H1 (cell line): Measurements from ENCODE around the gene CRTC2. TPM values are rescaled to one million over a fixed set of nuclear protein-coding genes. Genes with fewer than 3 reads are reported as not detected.

Source experiments
- CTCF ChIA-PET: fragments of 300-600 bp; sonication (Branson Sonifier 250); formaldehyde crosslinking; loops from one replicate; lab custom pipeline; 2021; ENCODE audit not compliant: partially characterized antibody; lab: Charles Lee
- POLR2A ChIA-PET: fragments of 300-600 bp; sonication (Branson Sonifier 250); formaldehyde crosslinking; loops from one replicate; lab custom pipeline; 2021; ENCODE audit warnings: inconsistent platforms; ENCODE audit not compliant: partially characterized antibody; lab: Charles Lee
- DNase-seq, 2 experiments: peaks; one replicate each; pipeline versions ENCODE4 v3.0.0 to v3.0.0-alpha.2; 2010 to 2022; ENCODE audit warnings: low spot score in 2 of 2, low read depth in 1 of 2, mixed read lengths in 1 of 2
- FAIRE-seq: peaks from 2 replicates; lab custom pipeline; 2011; peaks lifted over from hg19 to GRCh38; lab: Jason Lieb, UNC
- H2AFZ ChIP-seq: 2 replicates; pipeline ENCODE4 v1.8.1; 2012; ENCODE audit warnings: low read length, inconsistent platforms
- H2AK5ac ChIP-seq: 2 replicates; pipeline ENCODE4 v1.6.1; 2013; ENCODE audit warnings: low read depth, low read length
- H2BK120ac ChIP-seq: replicated peaks from 2 replicates; pipeline ENCODE3; 2013; ENCODE audit warnings: low read depth, low read length, inconsistent platforms
- H2BK12ac ChIP-seq: 2 replicates; pipeline ENCODE4 v1.6.1; 2013; ENCODE audit warnings: low read depth, low read length
- H2BK15ac ChIP-seq: 2 replicates; pipeline ENCODE4 v1.6.1; 2013; ENCODE audit warnings: low read length
- H2BK20ac ChIP-seq: 2 replicates; pipeline ENCODE4 v1.6.1; 2013; ENCODE audit warnings: low read length
- H2BK5ac ChIP-seq: 2 replicates; pipeline ENCODE4 v1.6.1; 2013; ENCODE audit warnings: low read depth, low read length
- H3K14ac ChIP-seq: 2 replicates; pipeline ENCODE4 v1.6.1; 2013; ENCODE audit warnings: inconsistent platforms; ENCODE audit not compliant: insufficient read length
- H3K18ac ChIP-seq: 2 replicates; pipeline ENCODE4 v1.6.1; 2013; ENCODE audit warnings: low read length; ENCODE audit errors: extremely low read depth
- H3K23ac ChIP-seq: 2 replicates; pipeline ENCODE4 v1.6.1; 2013; ENCODE audit warnings: inconsistent platforms; ENCODE audit not compliant: insufficient read length
- H3K23me2 ChIP-seq: 2 replicates; pipeline ENCODE4 v1.6.1; 2013; ENCODE audit warnings: low read depth, low read length
- H3K27ac ChIP-seq: 2 replicates; pipeline ENCODE4 v1.6.1; 2011; ENCODE audit warnings: low read depth, low read length, inconsistent platforms
- H3K27me3 ChIP-seq, 4 experiments: replicated peaks in 1 of 4; 1 replicate in 1 of 4; 2 replicates in 3 of 4; pipeline versions ENCODE4 v1.6.1 to v1.8.1; 2011 to 2013; ENCODE audit warnings: low read length in 3 of 4, mild to moderate bottlenecking in 3 of 4, inconsistent platforms in 2 of 4, mixed read lengths in 2 of 4, moderate library complexity in 1 of 4; ENCODE audit not compliant: control insufficient read depth in 3 of 4, insufficient read depth in 3 of 4; ENCODE audit errors: extremely low read depth in 1 of 4
- H3K36me3 ChIP-seq, 4 experiments: 2 replicates each; pipeline versions ENCODE4 v1.6.1 to v1.8.1; 2011 to 2013; ENCODE audit warnings: mild to moderate bottlenecking in 4 of 4, low read length in 3 of 4, moderate library complexity in 2 of 4, control low read depth in 1 of 4, inconsistent platforms in 1 of 4; ENCODE audit not compliant: insufficient read depth in 4 of 4, control insufficient read depth in 2 of 4
- H3K4ac ChIP-seq: replicated peaks from 2 replicates; pipeline ENCODE3; 2013; ENCODE audit warnings: low read length, low read depth, mixed read lengths, inconsistent platforms; ENCODE audit not compliant: insufficient read length
- H3K4me1 ChIP-seq, 4 experiments: replicated peaks in 1 of 4; 1 replicate in 1 of 4; 2 replicates in 3 of 4; pipeline versions ENCODE4 v1.6.1 to v1.8.1; 2011 to 2013; ENCODE audit warnings: low read length in 3 of 4, inconsistent platforms in 2 of 4, mixed read lengths in 1 of 4; ENCODE audit not compliant: insufficient read depth in 4 of 4, control insufficient read depth in 3 of 4
- H3K4me2 ChIP-seq, 2 experiments: 2 replicates each; pipeline versions ENCODE4 v1.6.1 to v1.8.1; 2011 to 2013; ENCODE audit warnings: low read depth in 2 of 2, low read length in 2 of 2, control low read depth in 1 of 2, inconsistent platforms in 1 of 2, mild to moderate bottlenecking in 1 of 2; ENCODE audit not compliant: insufficient read depth in 1 of 2
- H3K4me3 ChIP-seq, 4 experiments: fragments of 200-600, 300-600 bp in 1 of 4; sonication (generic), shearing (Covaris generic), sonication (Bioruptor Twin) in 1 of 4; 2 replicates each; pipeline versions ENCODE4 v1.5.1 to v1.8.1; 2011 to 2016; ENCODE audit warnings: low read length in 4 of 4, low read depth in 3 of 4, control low read depth in 2 of 4, inconsistent platforms in 2 of 4, mild to moderate bottlenecking in 2 of 4, mixed read lengths in 1 of 4, moderate library complexity in 1 of 4; ENCODE audit not compliant: insufficient read depth in 2 of 4; ENCODE audit errors: extremely low read depth in 1 of 4
- H3K56ac ChIP-seq: replicated peaks from 2 replicates; pipeline ENCODE3; 2013; ENCODE audit warnings: low read depth, mild to moderate bottlenecking, mixed read lengths, low read length, inconsistent platforms; ENCODE audit not compliant: insufficient read length
- H3K79me1 ChIP-seq: 2 replicates; pipeline ENCODE4 v1.6.1; 2013; ENCODE audit warnings: low read depth, low read length, control low read depth
- H3K79me2 ChIP-seq, 2 experiments: 2 replicates each; pipeline versions ENCODE4 v1.6.1 to v1.8.1; 2012 to 2013; ENCODE audit warnings: low read length in 2 of 2, mild to moderate bottlenecking in 2 of 2, inconsistent platforms in 1 of 2; ENCODE audit not compliant: insufficient read depth in 2 of 2, control insufficient read depth in 1 of 2
- H3K9ac ChIP-seq, 4 experiments: replicated peaks in 1 of 4; 1 replicate in 1 of 4; 2 replicates in 3 of 4; pipeline versions ENCODE4 v1.6.1 to v1.8.1; 2011 to 2013; ENCODE audit warnings: low read depth in 3 of 4, low read length in 3 of 4, control low read depth in 2 of 4, mild to moderate bottlenecking in 2 of 4, moderate library complexity in 2 of 4, inconsistent platforms in 1 of 4; ENCODE audit errors: extremely low read depth in 1 of 4
- H3K9me3 ChIP-seq, 2 experiments: 2 replicates each; pipeline versions ENCODE4 v1.6.1 to v1.8.1; 2012 to 2013; ENCODE audit warnings: mild to moderate bottlenecking in 2 of 2, moderate library complexity in 2 of 2, control low read depth in 1 of 2, inconsistent platforms in 1 of 2, low read depth in 1 of 2, low read length in 1 of 2, mixed read lengths in 1 of 2; ENCODE audit not compliant: insufficient read depth in 2 of 2
- H4K20me1 ChIP-seq, 2 experiments: replicated peaks in 1 of 2; 2 replicates each; pipeline versions ENCODE3 to v1.8.1; 2011 to 2013; ENCODE audit warnings: inconsistent platforms in 2 of 2, low read length in 2 of 2, mild to moderate bottlenecking in 1 of 2; ENCODE audit not compliant: insufficient read depth in 2 of 2, control insufficient read depth in 1 of 2
- H4K5ac ChIP-seq: 2 replicates; pipeline ENCODE4 v1.6.1; 2013; ENCODE audit warnings: low read length, low read depth, mixed read lengths, inconsistent platforms; ENCODE audit not compliant: insufficient read length
- H4K8ac ChIP-seq: 2 replicates; pipeline ENCODE4 v1.8.0; 2013; ENCODE audit warnings: mild to moderate bottlenecking, moderate library complexity, low read length, inconsistent platforms; ENCODE audit not compliant: insufficient read depth; ENCODE audit errors: extremely low read depth
- H4K91ac ChIP-seq: replicated peaks from 2 replicates; pipeline ENCODE3; 2013; ENCODE audit warnings: low read length, mixed read lengths, inconsistent platforms; ENCODE audit not compliant: insufficient read length
- CREB1 ChIP-seq: IDR thresholded peaks from 2 replicates; pipeline ENCODE4 v1.6.1; 2012; ENCODE audit warnings: inconsistent platforms
- KDM5A ChIP-seq: fragments of 200-600 bp; IDR thresholded peaks from 2 replicates; pipeline ENCODE4 v1.7.1; 2012; ENCODE audit warnings: mild to moderate bottlenecking, low read length, inconsistent platforms, mixed read lengths
- NANOG ChIP-seq: IDR thresholded peaks from 2 replicates; pipeline ENCODE4 v1.6.1; 2011; ENCODE audit warnings: low read length, low read depth, mild to moderate bottlenecking, inconsistent platforms; ENCODE audit not compliant: insufficient read depth, poor library complexity, severe bottlenecking
- POLR2A ChIP-seq, 2 experiments: IDR thresholded peaks; 1 replicate in 1 of 2; 2 replicates in 1 of 2; pipeline ENCODE4 v1.6.1; 2011; ENCODE audit warnings: low read depth in 2 of 2, low read length in 2 of 2, mild to moderate bottlenecking in 2 of 2; ENCODE audit errors: control extremely low read depth in 1 of 2
- SIRT6 ChIP-seq: IDR thresholded peaks from one replicate; pipeline ENCODE4 v1.7.1; 2012; ENCODE audit warnings: low read length, inconsistent platforms
- WGBS, 2 experiments: shearing (Covaris generic) in 1 of 2; methylation state at CpG; one replicate each; pipeline versions ENCODE4 v1.1.6 to v1.1.7; 2013 to 2015; ENCODE audit warnings: low lambda C conversion rate in 2 of 2, mixed read lengths in 2 of 2, inconsistent platforms in 1 of 2, low coverage in 1 of 2, missing lambda C conversion rate in 1 of 2; ENCODE audit not compliant: insufficient replicate concordance in 2 of 2, insufficient coverage in 1 of 2, insufficient read length in 1 of 2; ENCODE audit errors: extremely low coverage in 1 of 2, missing lambda C conversion rate in 1 of 2; 5-methylcytosine and 5-hydroxymethylcytosine counted together
- polyA plus RNA-seq, 7 experiments: library from polyadenylated mRNA; depleted of rRNA in 3 of 7; stranded (reverse) in 5 of 7; unstranded in 2 of 7; fragments of >200 nt in 5 of 7; fragments of 200-250 nt in 2 of 7; gene quantifications; 1 replicate in 5 of 7; 2 replicates in 1 of 7; 4 replicates in 1 of 7; pipeline versions ENCODE4 v1.2.1 to v1.2.3, GENCODE V29; 2011 to 2013; ENCODE audit warnings: missing spikeins in 2 of 7, mixed read lengths in 2 of 7
- total RNA-seq: library from RNA; stranded (reverse); fragmentation: NEBNext Ultra II Directional; extraction: Animal tissue kit (Norgen Biotek cat#: 25700); gene quantifications from 2 replicates; pipeline ENCODE4 v1.2.1, GENCODE V29; 2021

Gene CRTC2
- total and polyA plus RNA-seq, 2 of the 8 experiments (the other 6 are each of a cell fraction or from before 2014, with no cell fraction given): 28.6 to 34.3 TPM

DNA sequence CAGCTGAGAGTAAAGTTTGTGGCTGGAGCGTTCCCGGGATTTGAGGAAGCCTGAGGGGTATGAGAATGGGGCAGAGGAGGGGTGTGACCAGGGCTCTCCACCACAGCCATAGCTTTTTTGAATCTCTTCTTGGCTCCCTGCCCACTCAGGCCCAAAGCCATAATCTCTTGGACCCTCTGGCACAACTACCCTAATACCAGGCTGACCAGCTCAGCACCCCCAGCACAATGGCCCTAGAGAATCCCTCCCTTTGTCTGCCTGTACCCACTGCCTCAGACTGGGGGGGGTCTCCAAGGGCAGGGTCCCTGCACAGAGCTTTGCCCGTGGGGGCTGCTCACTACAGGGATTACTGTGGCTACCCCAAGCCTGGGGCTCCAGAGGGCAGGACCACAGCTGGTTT, 19.4 kb downstream of the CRTC2 start:
- no peak overlapping the region for H4K5ac ChIP-seq
- H2BK15ac ChIP-seq: no peak overlapping the region
- no peak for DNase-seq
- no peak overlapping the region for H3K9ac ChIP-seq
- no peaks in the 10 kb centered on the region for H3K23me2 ChIP-seq
- no peak overlapping the region for H3K18ac ChIP-seq
- H4K91ac ChIP-seq: no peak overlapping the region
- no peaks in the 10 kb centered on the region for H3K9me3 ChIP-seq
- no peak overlapping the region for H2AK5ac ChIP-seq
- H2BK12ac ChIP-seq: no peak overlapping the region
- H2BK20ac ChIP-seq: no peak overlapping the region
- H3K4me3 ChIP-seq: no peak overlapping the region
- H3K4me1 ChIP-seq: no peaks in the 10 kb centered on the region
- H3K27ac ChIP-seq: no peak overlapping the region
- no peak overlapping the region for H4K8ac ChIP-seq
- no peak for TF ChIP-seq NANOG
- no peak for TF ChIP-seq POLR2A (IDR thresholded peaks at IDR 0.05; ENCODE audit: control extremely low read depth in 1 of 2, low read depth in 2 of 2, low read length in 2 of 2)
- no peak for TF ChIP-seq KDM5A
- TF ChIP-seq CREB1: no peak
- TF ChIP-seq SIRT6: no peak
- no peak overlapping the region for H2BK120ac ChIP-seq
- H3K4ac ChIP-seq: no peak overlapping the region
- POLR2A ChIA-PET: interaction anchor here (0.7 to 11.4 kb wide), 10 partner anchors 10 to 163 kb away, joined by 3 to 73 read pairs (median 9); partner anchors contain the start of genes CREB3L4, CRTC2, GATAD2B and JTB
- H3K27me3 ChIP-seq: no peaks in the 10 kb centered on the region
- no peak overlapping the region for H2AFZ ChIP-seq
- no peak overlapping the region for H3K4me2 ChIP-seq
- CTCF ChIA-PET: interaction anchor here (1.2 to 3.1 kb wide), 5 partner anchors 14 to 167 kb away, joined by 3 to 11 read pairs (median 4); partner anchors contain the start of gene RAB13
- H3K56ac ChIP-seq: no peak overlapping the region
- H3K79me2 ChIP-seq: peaks cover 0 to 3% of the 10 kb centered on the region in 2 experiments; a peak in 1 of 4 replicates
- H3K14ac ChIP-seq: no peak overlapping the region
- peaks cover 0 to 7% of the 10 kb centered on the region in 2 experiments for H4K20me1 ChIP-seq
- no peak for FAIRE-seq
- H3K79me1 ChIP-seq: no peaks in the 10 kb centered on the region; the same call in 1 of the 2 replicates
- 98% methylated on average over 3 of the region's 3 CpGs; no CpG with 5 or more reads in 1 of the 2 experiments for WGBS, 2 experiments
- H3K36me3 ChIP-seq: peaks cover 16 to 54% (median 46%) of the 10 kb centered on the region in 4 experiments
- H3K23ac ChIP-seq: no peak overlapping the region
- no peak overlapping the region for H2BK5ac ChIP-seq
